ENCODE measurements around the gene GRIK5. TPM values are rescaled to one million over a fixed set of nuclear protein-coding genes. Genes with fewer than 3 reads are reported as not detected.

The GRIK5 gene
- total RNA-seq, 1 donor from 2014 or later: 0.09 TPM

DNA sequence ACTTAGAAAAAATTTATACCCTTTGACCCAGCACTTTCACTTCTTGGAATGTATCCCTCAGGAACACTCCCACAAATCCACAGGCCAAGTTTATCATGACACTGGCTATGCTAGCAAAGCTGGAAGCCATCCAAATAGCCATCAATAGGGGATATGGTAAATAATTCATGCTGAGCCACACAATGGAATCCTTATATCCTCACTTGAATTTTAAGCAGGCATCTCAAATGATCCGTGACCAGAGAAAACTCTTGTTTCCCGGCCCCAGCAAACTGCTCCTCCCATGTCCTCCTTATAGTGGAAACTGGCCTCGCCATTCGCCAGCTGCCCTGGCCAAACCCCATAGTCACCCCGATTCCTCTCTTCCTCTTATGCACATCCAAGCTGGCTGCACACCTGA is 37.6 kb downstream of the GRIK5 start:
- Mint-ChIP-seq H3K4me3 (no peak overlapping the region), H3K9me3 (no peaks in the 10 kb centered on the region), H3K27me3 (peaks cover 14% of the 10 kb centered on the region), H3K36me3 (ENCODE audit: low read depth) (no peaks in the 10 kb centered on the region), H3K4me1 (peaks cover 4% of the 10 kb centered on the region), H3K27ac (no peak overlapping the region)
- CTCF ChIA-PET: no interaction called here
- ATAC-seq (ENCODE audit: low read depth) (no peak), DNase-seq (no peak)
- POLR2A ChIA-PET: interaction anchor here (0.7 kb wide), 1 partner anchor 734 kb away, joined by 4 read pairs; no protein-coding TSS in a partner anchor
- TF ChIP-seq, protein P1, sequence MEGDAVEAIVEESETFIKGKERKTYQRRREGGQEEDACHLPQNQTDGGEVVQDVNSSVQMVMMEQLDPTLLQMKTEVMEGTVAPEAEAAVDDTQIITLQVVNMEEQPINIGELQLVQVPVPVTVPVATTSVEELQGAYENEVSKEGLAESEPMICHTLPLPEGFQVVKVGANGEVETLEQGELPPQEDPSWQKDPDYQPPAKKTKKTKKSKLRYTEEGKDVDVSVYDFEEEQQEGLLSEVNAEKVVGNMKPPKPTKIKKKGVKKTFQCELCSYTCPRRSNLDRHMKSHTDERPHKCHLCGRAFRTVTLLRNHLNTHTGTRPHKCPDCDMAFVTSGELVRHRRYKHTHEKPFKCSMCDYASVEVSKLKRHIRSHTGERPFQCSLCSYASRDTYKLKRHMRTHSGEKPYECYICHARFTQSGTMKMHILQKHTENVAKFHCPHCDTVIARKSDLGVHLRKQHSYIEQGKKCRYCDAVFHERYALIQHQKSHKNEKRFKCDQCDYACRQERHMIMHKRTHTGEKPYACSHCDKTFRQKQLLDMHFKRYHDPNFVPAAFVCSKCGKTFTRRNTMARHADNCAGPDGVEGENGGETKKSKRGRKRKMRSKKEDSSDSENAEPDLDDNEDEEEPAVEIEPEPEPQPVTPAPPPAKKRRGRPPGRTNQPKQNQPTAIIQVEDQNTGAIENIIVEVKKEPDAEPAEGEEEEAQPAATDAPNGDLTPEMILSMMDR (IDR thresholded peaks at IDR 0.05): no peak
- intact Hi-C loops (cut with micrococcal nuclease): no loop called here

DNA sequence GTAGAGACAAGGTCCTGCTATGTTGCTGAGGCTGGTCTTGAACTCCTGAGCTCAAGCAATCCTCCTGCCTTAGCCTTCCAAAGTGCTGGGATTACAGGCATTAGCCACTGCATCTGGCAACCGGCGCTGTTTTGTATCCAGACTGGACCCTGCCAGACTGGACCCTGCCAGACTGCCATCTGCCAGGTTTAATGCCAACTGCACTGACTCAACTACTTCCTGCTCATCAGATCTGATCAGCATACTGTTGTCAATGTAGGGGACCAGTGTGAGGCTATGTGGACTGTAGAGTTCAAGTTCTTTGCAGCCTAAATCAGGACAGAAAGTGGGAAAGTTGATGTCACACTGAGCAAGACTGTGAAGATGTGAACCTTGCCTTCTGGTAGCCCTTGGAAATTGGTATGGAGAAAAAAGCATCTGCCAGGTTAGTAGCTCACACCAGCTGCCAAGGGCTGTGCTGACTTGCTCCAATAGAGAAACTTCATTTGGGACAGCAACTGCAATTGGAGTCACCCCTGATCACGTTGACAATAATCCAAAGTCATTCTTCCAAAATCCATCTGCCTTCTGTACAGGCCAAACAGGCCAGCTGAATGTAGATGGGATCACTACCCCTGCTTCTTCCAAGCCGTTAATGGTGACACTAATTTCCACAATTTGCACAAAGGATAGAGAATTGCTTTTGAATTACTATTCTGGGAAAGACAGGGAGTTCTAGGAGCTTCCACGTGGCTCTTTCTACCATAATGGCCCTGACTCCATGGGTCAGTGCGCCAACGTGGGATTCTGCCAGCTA is 39.2 kb downstream of the GRIK5 start:
- ChIA-PET CTCF (no interaction called here), POLR2A (no interaction called here)
- no peak overlapping the region for H3K4me3 Mint-ChIP-seq
- H3K9me3 Mint-ChIP-seq: no peaks in the 10 kb centered on the region
- no peak overlapping the region for H3K27ac Mint-ChIP-seq
- ATAC-seq (ENCODE audit: low read depth) (no peak), DNase-seq (no peak)
- H3K27me3 Mint-ChIP-seq: peaks cover 18% of the 10 kb centered on the region
- TF ChIP-seq, protein P1 (IDR thresholded peaks at IDR 0.05): no peak
- H3K4me1 Mint-ChIP-seq: peaks cover 4% of the 10 kb centered on the region
- no peaks in the 10 kb centered on the region for H3K36me3 Mint-ChIP-seq (ENCODE audit: low read depth)
- intact Hi-C loops (cut with micrococcal nuclease): no loop called here

DNA sequence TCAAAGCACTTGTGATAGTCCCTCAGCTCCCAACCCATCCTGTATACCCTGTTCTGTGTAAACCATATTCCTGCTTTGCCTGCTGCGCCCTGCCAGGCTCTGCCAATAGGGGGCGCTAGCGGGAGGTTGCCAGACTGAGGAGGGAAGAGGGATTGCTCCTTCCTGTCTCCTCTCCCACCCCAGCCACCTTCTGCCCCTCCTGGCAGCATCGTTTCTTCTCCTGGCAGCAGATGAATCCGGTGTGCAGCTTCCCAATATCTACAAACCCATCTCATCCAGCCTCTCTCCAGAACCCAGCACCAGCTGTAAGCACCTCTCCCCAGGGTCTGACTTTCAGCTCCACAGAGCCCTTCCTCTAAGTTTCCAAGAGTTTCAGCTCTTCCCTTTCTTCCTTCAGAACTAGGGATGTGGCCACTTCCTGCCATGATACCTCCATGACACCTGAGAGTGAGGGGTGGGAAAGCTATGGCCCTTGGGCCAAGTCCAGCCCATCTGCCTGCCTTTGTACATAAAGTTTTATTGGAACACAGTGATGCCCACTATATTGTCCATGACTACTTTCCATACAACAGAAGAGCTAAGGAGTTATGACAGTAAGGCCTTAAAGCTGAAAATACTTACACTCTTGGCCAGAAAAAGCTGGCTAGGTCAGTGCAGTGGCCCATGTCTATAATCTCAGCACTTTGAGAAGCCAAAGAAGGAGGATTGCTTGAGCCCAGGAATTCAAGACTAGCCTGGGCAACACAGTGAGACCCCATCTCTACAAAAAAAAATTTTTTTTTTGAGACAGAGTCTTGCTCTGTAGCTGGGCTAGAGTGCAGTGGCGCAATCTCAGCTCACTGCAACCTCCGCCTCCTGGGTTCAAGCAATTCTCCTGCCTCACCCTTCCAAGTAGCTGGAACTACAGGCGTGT is 41.4 kb downstream of the GRIK5 start:
- H3K36me3 Mint-ChIP-seq (ENCODE audit: low read depth): no peaks in the 10 kb centered on the region

DNA sequence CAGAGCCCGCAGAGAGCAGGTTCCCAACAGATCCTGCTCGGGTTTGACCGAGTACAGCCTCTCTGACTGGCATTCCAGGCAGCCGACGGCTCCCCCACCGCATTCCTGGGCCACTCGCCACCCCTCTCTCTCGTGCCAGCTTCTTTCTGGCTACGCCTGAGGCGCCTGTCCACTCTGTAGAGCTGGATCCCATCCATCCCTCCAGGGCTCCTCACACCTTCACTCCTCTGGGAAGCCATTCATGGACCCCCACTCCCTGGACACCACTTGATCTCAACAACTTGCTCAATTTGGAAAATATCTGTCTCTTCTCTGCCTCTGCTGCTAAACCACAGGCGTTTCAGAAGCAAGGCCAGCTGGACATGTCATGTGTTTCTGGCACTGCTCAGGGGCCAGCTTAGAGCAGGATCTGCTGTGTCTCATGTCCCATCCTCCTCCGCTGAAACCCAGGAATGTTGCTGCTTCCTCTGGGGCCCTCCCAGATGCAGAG is 45.3 kb downstream of the GRIK5 start:
- DNase-seq (no peak), ATAC-seq (ENCODE audit: low read depth) (no peak)
- ChIA-PET CTCF (no interaction called here), POLR2A (no interaction called here)
- Mint-ChIP-seq H3K4me1 (no peaks in the 10 kb centered on the region), H3K36me3 (ENCODE audit: low read depth) (no peaks in the 10 kb centered on the region), H3K4me3 (no peak overlapping the region), H3K9me3 (no peaks in the 10 kb centered on the region), H3K27me3 (peaks cover 20% of the 10 kb centered on the region), H3K27ac (no peak overlapping the region)
- intact Hi-C loops (cut with micrococcal nuclease): no loop called here
- TF ChIP-seq, protein P1 (IDR thresholded peaks at IDR 0.05): no peak

More for the DNA sequence above, 41.4 kb downstream of the GRIK5 start:
- POLR2A ChIA-PET: interaction anchor here (0.7 kb wide), 1 partner anchor 149 kb away, joined by 3 read pairs; no protein-coding TSS in a partner anchor
- Mint-ChIP-seq H3K4me3 (no peak overlapping the region), H3K27ac (no peak overlapping the region), H3K9me3 (no peaks in the 10 kb centered on the region), H3K27me3 (peaks cover 27% of the 10 kb centered on the region), H3K4me1 (no peaks in the 10 kb centered on the region)
- no peak for ATAC-seq (ENCODE audit: low read depth)
- intact Hi-C loops (cut with micrococcal nuclease): no loop called here
- no peak for DNase-seq
- CTCF ChIA-PET: no interaction called here
- TF ChIP-seq, protein P1 (IDR thresholded peaks at IDR 0.05): no peak

DNA sequence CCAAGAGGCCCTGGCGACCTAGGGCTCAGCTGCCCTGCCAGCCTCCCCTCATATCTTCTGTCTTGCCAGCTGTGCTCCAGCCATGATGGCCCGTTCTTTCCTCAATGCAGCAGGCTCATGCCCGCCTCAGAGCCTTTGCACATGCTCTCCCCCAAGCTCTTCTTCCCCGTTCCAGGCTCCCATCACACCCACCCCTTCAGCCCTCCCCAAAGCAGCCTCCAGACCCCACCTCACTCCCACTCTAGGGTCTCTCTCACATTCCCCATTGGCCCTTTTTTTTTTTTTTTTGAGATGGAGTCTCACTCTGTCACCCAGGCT is 46.1 kb downstream of the GRIK5 start:
- H3K4me3 Mint-ChIP-seq: no peak overlapping the region

More for the DNA sequence above, 46.1 kb downstream of the GRIK5 start:
- Mint-ChIP-seq H3K36me3 (ENCODE audit: low read depth) (no peaks in the 10 kb centered on the region), H3K27me3 (peaks cover 18% of the 10 kb centered on the region), H3K4me1 (no peaks in the 10 kb centered on the region), H3K27ac (no peak overlapping the region), H3K9me3 (no peaks in the 10 kb centered on the region)
- ChIA-PET CTCF (no interaction called here), POLR2A (no interaction called here)
- ATAC-seq (ENCODE audit: low read depth) (no peak), DNase-seq (no peak)
- intact Hi-C loops (cut with micrococcal nuclease): no loop called here
- TF ChIP-seq, protein P1 (IDR thresholded peaks at IDR 0.05): no peak

Measured in activated B cell treated with CpG ODN at 0.5 μM for 24 hours (primary cell).